HAP-1 (cell line): ENCODE results near the gene LENEP.

Experiments used
- DNase-seq, 2 experiments: peaks; one replicate each; pipeline ENCODE4 v3.0.0-alpha.2; 2016 to 2020; ENCODE audit warnings: low spot score in 2 of 2
- H3K27me3 ChIP-seq: fragments of 250-450 bp; sonication (Bioruptor Pico); 2 replicates; pipeline ENCODE4 v1.5.1; 2020; ENCODE audit warnings: low read depth, mild to moderate bottlenecking, moderate library complexity
- H3K36me3 ChIP-seq: fragments of 250-450 bp; sonication (Bioruptor Pico); replicated peaks from 2 replicates; pipeline ENCODE4 v1.5.1; 2020; ENCODE audit warnings: mild to moderate bottlenecking
- H3K4me1 ChIP-seq: fragments of 250-450 bp; sonication (Bioruptor Pico); 2 replicates; pipeline ENCODE4 v1.5.1; 2020; ENCODE audit warnings: mild to moderate bottlenecking
- H3K4me3 ChIP-seq: fragments of 250-450 bp; sonication (Bioruptor Pico); 2 replicates; pipeline ENCODE4 v1.5.1; 2020; ENCODE audit warnings: mild to moderate bottlenecking, moderate library complexity
- H3K9me3 ChIP-seq: fragments of 250-450 bp; sonication (Bioruptor Pico); 2 replicates; pipeline ENCODE4 v1.5.1; 2020; ENCODE audit warnings: mild to moderate bottlenecking, moderate library complexity
- in situ Hi-C: fragments of 300-500 bp; cut with MboI; formaldehyde crosslinking; loops from 3 replicates; pipeline ENCODE4 v1.14.3; 2020; ENCODE audit warnings: low sequenced_read_pairs, inconsistent platforms, mixed read lengths

The LENEP gene

GRCh38 chr1:155011004-155011416 is 17.6 kb downstream of the LENEP start:
- no peak for DNase-seq
- H3K27me3 ChIP-seq, result no peaks in the 10 kb centered on the region
- H3K9me3 ChIP-seq, result no peaks in the 10 kb centered on the region
- peaks cover 20% of the 10 kb centered on the region; the same call in 1 of the 2 replicates for H3K36me3 ChIP-seq
- H3K4me1 ChIP-seq, result peaks cover 4% of the 10 kb centered on the region; the same call in 1 of the 2 replicates
- in situ Hi-C loops, result no loop called here
- H3K4me3 ChIP-seq, result no peak overlapping the region

- H3K9me3 ChIP-seq, result no peaks in the 10 kb centered on the region
- in situ Hi-C loops, result no loop called here
- H3K4me1 ChIP-seq, result peaks cover 4% of the 10 kb centered on the region; the same call in 1 of the 2 replicates
- no peaks in the 10 kb centered on the region for H3K27me3 ChIP-seq
- H3K4me3 ChIP-seq, result no peak overlapping the region
- H3K36me3 ChIP-seq, result peaks cover 25% of the 10 kb centered on the region
- DNase-seq, result no peak
Observed at GRCh38 chr1:155011437-155012025, 18.1 kb downstream of the LENEP start.

- H3K4me1 ChIP-seq, result peaks cover 9% of the 10 kb centered on the region
- H3K9me3 ChIP-seq, result no peaks in the 10 kb centered on the region
- in situ Hi-C loops, result no loop called here
- DNase-seq, result peak; percentile 41 to 80
- H3K27me3 ChIP-seq, result no peaks in the 10 kb centered on the region
- H3K4me3 ChIP-seq, result no peak overlapping the region
- H3K36me3 ChIP-seq, result peaks cover 29% of the 10 kb centered on the region
Observed at GRCh38 chr1:155012026-155012546, 18.7 kb downstream of the LENEP start.

GRCh38 chr1:155012776-155013602 is 19.6 kb downstream of the LENEP start:
- Histone ChIP-seq H3K27me3 (no peaks in the 10 kb centered on the region), H3K4me1 (peaks cover 13% of the 10 kb centered on the region), H3K36me3 (peaks cover 29% of the 10 kb centered on the region), H3K9me3 (no peaks in the 10 kb centered on the region), H3K4me3 (no peak overlapping the region)
- in situ Hi-C loops, result no loop called here
- no peak for DNase-seq

GRCh38 chr1:155013632-155014031 is 20.2 kb downstream of the LENEP start:
- no peaks in the 10 kb centered on the region for H3K27me3 ChIP-seq
- H3K9me3 ChIP-seq, result no peaks in the 10 kb centered on the region
- peaks cover 29% of the 10 kb centered on the region for H3K36me3 ChIP-seq
- no peak overlapping the region for H3K4me3 ChIP-seq
- DNase-seq, result no peak
- in situ Hi-C loops, result no loop called here
- peaks cover 13% of the 10 kb centered on the region for H3K4me1 ChIP-seq

- H3K27me3 ChIP-seq, result no peaks in the 10 kb centered on the region
- DNase-seq, result no peak
- H3K36me3 ChIP-seq, result peaks cover 29% of the 10 kb centered on the region
- peaks cover 13% of the 10 kb centered on the region for H3K4me1 ChIP-seq
- no peaks in the 10 kb centered on the region for H3K9me3 ChIP-seq
- no peak overlapping the region for H3K4me3 ChIP-seq
- in situ Hi-C loops, result no loop called here
Observed at GRCh38 chr1:155014709-155015508, 21.5 kb downstream of the LENEP start.

GRCh38 chr1:155015527-155016230 is 22.3 kb downstream of the LENEP start:
- no peak for DNase-seq
- in situ Hi-C loops, result no loop called here

GRCh38 chr1:155016231-155016831 is 22.9 kb downstream of the LENEP start:
- peaks cover 29% of the 10 kb centered on the region for H3K36me3 ChIP-seq
- DNase-seq, result no peak
- H3K4me3 ChIP-seq, result no peak overlapping the region
- H3K4me1 ChIP-seq, result peaks cover 13% of the 10 kb centered on the region
- H3K27me3 ChIP-seq, result no peaks in the 10 kb centered on the region
- in situ Hi-C loops, result no loop called here
- no peaks in the 10 kb centered on the region for H3K9me3 ChIP-seq

More at GRCh38 chr1:155015527-155016230, 22.3 kb downstream of the LENEP start:
- no peaks in the 10 kb centered on the region for H3K9me3 ChIP-seq
- H3K27me3 ChIP-seq, result no peaks in the 10 kb centered on the region
- H3K4me1 ChIP-seq, result peaks cover 13% of the 10 kb centered on the region
- H3K4me3 ChIP-seq, result no peak overlapping the region
- H3K36me3 ChIP-seq, result peaks cover 29% of the 10 kb centered on the region

GRCh38 chr1:155017041-155017945 is 23.9 kb downstream of the LENEP start:
- H3K4me1 ChIP-seq, result peaks cover 9% of the 10 kb centered on the region
- peaks cover 29% of the 10 kb centered on the region for H3K36me3 ChIP-seq
- in situ Hi-C loops, result no loop called here
- no peaks in the 10 kb centered on the region for H3K27me3 ChIP-seq
- DNase-seq, result peak; percentile 85 to 95
- peak overlapping the region; percentile 26 for H3K4me3 ChIP-seq
- no peaks in the 10 kb centered on the region for H3K9me3 ChIP-seq

GRCh38 chr1:155017946-155018316 is 24.5 kb downstream of the LENEP start:
- H3K36me3 ChIP-seq, result peaks cover 29% of the 10 kb centered on the region
- in situ Hi-C loops, result no loop called here
- peak overlapping the region; percentile 26; the same call in 1 of the 2 replicates for H3K4me3 ChIP-seq
- no peaks in the 10 kb centered on the region for H3K9me3 ChIP-seq
- peaks cover 9% of the 10 kb centered on the region for H3K4me1 ChIP-seq
- DNase-seq, result no peak
- no peaks in the 10 kb centered on the region for H3K27me3 ChIP-seq

GRCh38 chr1:155018617-155019348 is 25.4 kb downstream of the LENEP start:
- Histone ChIP-seq H3K36me3 (peaks cover 29% of the 10 kb centered on the region), H3K9me3 (no peaks in the 10 kb centered on the region), H3K4me3 (no peak overlapping the region), H3K4me1 (peaks cover 9% of the 10 kb centered on the region), H3K27me3 (no peaks in the 10 kb centered on the region)
- in situ Hi-C loops, result no loop called here
- no peak for DNase-seq
